Tibial nerve (tissue), 4 donors: ENCODE data around the gene FAM217A. TPM values are rescaled to one million over a fixed set of nuclear protein-coding genes. Genes with fewer than 3 reads are reported as not detected.

ENCODE experiments used
- DNase-seq, 2 donors: peaks; one replicate each; pipeline ENCODE4 v3.0.0-alpha.2; 2019; ENCODE audit warnings: low spot score in 2 of 2
- H3K27ac ChIP-seq, 4 donors: fragments of 200-600 bp; sonication (generic) in 3 of 4; one replicate each; pipeline ENCODE4 v1.5.1; 2017 to 2019; ENCODE audit warnings: mild to moderate bottlenecking in 1 of 4
- H3K27me3 ChIP-seq, 2 donors: fragments of 200-600 bp; sonication (generic) in 1 of 2; one replicate each; pipeline versions ENCODE4 v1.5.1 to v1.6.0; 2017 to 2019
- H3K36me3 ChIP-seq, 3 donors: fragments of 200-600 bp; sonication (generic); one replicate each; pipeline ENCODE4 v1.5.1; 2018 to 2019
- H3K4me1 ChIP-seq, 4 donors: fragments of 200-600 bp; sonication (generic) in 3 of 4; one replicate each; pipeline ENCODE4 v1.5.1; 2017 to 2019
- H3K4me3 ChIP-seq, 4 donors: fragments of 200-600 bp; sonication (generic) in 3 of 4; one replicate each; pipeline ENCODE4 v1.5.1; 2017 to 2019; ENCODE audit warnings: mild to moderate bottlenecking in 1 of 4, moderate library complexity in 1 of 4
- H3K9me3 ChIP-seq, 4 donors: fragments of 200-600 bp; sonication (generic) in 3 of 4; one replicate each; pipeline ENCODE4 v1.5.1; 2017 to 2019
- EP300 ChIP-seq, 2 donors: sonication (generic); formaldehyde crosslinking; IDR thresholded peaks; one replicate each; pipeline ENCODE4 v1.6.1; 2017; ENCODE audit warnings: antibody characterized with exemption in 2 of 2, mild to moderate bottlenecking in 1 of 2
- POLR2A ChIP-seq, 2 donors: fragments of 450-650 bp; IDR thresholded peaks; one replicate each; pipeline ENCODE4 v1.6.1; 2017; ENCODE audit warnings: antibody characterized with exemption in 2 of 2, mild to moderate bottlenecking in 2 of 2, moderate library complexity in 2 of 2
- WGBS, 2 donors: methylation state at CpG; one replicate each; pipeline ENCODE4 v1.1.5; 2018; 5-methylcytosine and 5-hydroxymethylcytosine counted together
- total RNA-seq, 4 donors: library from RNA; depleted of rRNA; stranded (reverse); fragments of >200 nt; gene quantifications; one replicate each; pipeline ENCODE4 v1.1.0, GENCODE V29; 2016
- TF ChIP-seq, protein P1 (sequence below), 5 experiments: fragments of 200-600 bp in 3 of 5; fragments of 450-650 bp in 2 of 5; sonication (generic) in 3 of 5; IDR thresholded peaks; one replicate each; pipeline ENCODE4 v1.5.1; 2016 to 2019; ENCODE audit warnings: antibody characterized with exemption in 5 of 5, mild to moderate bottlenecking in 3 of 5, moderate library complexity in 2 of 5

The FAM217A gene
- total RNA-seq, 4 donors from 2014 or later: not detected

GRCh38 chr6:4023240-4023639 is 55.7 kb downstream of the FAM217A start:
- Histone ChIP-seq H3K9me3 (no peaks in the 10 kb centered on the region), H3K4me1 (peaks cover 0 to 79% (median 43%) of the 10 kb centered on the region in 4 donors), H3K27me3 (no peaks in the 10 kb centered on the region), H3K27ac (peak overlapping the region in 2 of 4 donors; percentile 96 to 99), H3K36me3 (no peaks in the 10 kb centered on the region), H3K4me3 (no peak overlapping the region)
- TF ChIP-seq POLR2A (IDR thresholded peaks at IDR 0.05): no peak
- TF ChIP-seq, protein P1, sequence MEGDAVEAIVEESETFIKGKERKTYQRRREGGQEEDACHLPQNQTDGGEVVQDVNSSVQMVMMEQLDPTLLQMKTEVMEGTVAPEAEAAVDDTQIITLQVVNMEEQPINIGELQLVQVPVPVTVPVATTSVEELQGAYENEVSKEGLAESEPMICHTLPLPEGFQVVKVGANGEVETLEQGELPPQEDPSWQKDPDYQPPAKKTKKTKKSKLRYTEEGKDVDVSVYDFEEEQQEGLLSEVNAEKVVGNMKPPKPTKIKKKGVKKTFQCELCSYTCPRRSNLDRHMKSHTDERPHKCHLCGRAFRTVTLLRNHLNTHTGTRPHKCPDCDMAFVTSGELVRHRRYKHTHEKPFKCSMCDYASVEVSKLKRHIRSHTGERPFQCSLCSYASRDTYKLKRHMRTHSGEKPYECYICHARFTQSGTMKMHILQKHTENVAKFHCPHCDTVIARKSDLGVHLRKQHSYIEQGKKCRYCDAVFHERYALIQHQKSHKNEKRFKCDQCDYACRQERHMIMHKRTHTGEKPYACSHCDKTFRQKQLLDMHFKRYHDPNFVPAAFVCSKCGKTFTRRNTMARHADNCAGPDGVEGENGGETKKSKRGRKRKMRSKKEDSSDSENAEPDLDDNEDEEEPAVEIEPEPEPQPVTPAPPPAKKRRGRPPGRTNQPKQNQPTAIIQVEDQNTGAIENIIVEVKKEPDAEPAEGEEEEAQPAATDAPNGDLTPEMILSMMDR (IDR thresholded peaks at IDR 0.05): no peak
- TF ChIP-seq EP300 (IDR thresholded peaks at IDR 0.05): no peak
- WGBS, 2 donors: 10 to 12% methylated on average over 1 of the region's 1 CpG
- no peak for DNase-seq

DNA sequence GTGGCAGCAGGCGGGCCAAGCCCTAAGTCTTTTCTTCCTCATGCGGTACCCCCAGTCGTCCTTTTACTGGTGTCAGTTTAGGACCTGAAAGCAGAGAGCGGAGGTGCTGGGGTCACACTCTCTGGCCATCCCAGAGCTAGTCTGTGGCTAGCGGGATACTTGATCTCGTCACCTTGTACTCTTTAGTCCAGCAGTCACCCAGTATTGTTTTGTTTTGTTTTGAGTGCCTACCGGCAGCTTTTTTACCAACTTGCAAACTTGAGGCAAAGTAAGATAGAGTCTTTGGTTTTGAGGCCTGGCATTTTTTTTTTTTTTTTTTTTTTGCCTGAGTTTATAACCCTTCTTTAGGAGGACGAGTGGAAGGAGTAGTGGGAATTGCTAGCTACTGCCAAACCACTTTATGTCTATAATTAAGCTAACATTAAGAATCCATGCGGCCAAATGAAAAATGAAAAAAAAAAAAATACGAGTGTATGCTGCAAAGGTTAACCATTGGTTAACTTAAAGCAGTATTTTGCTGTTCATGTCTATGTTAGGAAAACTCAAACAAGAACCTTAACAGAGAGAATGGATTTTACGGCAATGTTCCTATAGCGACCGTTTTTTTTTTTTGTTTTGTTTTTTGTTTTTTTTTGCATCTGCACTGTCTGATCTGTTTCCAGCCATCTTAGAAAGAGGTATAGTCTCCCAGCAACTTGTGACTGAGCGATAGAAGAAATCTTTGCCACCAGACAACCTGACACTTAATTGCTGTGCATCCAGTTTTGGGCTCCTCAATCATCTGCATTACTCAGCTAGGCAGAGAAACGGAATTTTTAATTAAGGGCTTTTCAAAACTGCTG is 56.9 kb downstream of the FAM217A start:
- H3K4me1 ChIP-seq: peaks cover 0 to 74% (median 48%) of the 10 kb centered on the region in 4 donors
- H3K9me3 ChIP-seq: no peaks in the 10 kb centered on the region
- no peaks in the 10 kb centered on the region for H3K27me3 ChIP-seq
- no peak for DNase-seq
- TF ChIP-seq EP300 (IDR thresholded peaks at IDR 0.05) (no peak), POLR2A (IDR thresholded peaks at IDR 0.05) (no peak)
- TF ChIP-seq, protein P1 (IDR thresholded peaks at IDR 0.05): no peak
- H3K36me3 ChIP-seq: no peaks in the 10 kb centered on the region
- H3K4me3 ChIP-seq: peak overlapping the region; percentile 82 to 98 (median 85)
- H3K27ac ChIP-seq: peak overlapping the region; percentile 93 to 99 (median 96)
- 2% methylated on average over 15 of the region's 15 CpGs for WGBS, 2 donors

GRCh38 chr6:4021133-4021853 is 57.6 kb downstream of the FAM217A start:
- H3K4me3 ChIP-seq: peak overlapping the region; percentile 82 to 98 (median 85)
- H3K27ac ChIP-seq: peak overlapping the region; percentile 93 to 99 (median 96)
- H3K27me3 ChIP-seq: no peaks in the 10 kb centered on the region
- H3K9me3 ChIP-seq: no peaks in the 10 kb centered on the region
- peaks cover 0 to 74% (median 53%) of the 10 kb centered on the region in 4 donors for H3K4me1 ChIP-seq
- WGBS, 2 donors: 0% methylated on average over 21 to 51 of the region's 65 CpGs
- no peaks in the 10 kb centered on the region for H3K36me3 ChIP-seq
- peak; percentile 88 to 90 for DNase-seq
- TF ChIP-seq EP300 (IDR thresholded peaks at IDR 0.05): peak; percentile 91 to 94
- peak; percentile 75 to 82 for TF ChIP-seq POLR2A (IDR thresholded peaks at IDR 0.05)
- TF ChIP-seq, protein P1 (IDR thresholded peaks at IDR 0.05): peak; percentile 21 to 57 (median 34)

DNA sequence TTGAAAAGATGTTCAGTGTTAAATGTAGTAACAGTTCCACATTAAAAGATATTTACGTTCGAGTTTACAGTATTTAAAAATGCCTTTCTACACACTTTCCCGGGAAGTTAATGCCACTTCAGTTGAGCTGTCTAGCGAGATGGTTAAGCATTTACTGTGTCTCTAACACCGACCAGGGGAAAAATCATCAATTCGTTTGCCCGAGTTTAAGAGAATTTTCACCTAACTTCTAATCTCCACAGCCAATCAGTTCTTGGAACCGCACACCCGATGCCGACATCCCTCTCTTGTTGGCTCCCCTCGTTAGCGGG is 58.2 kb downstream of the FAM217A start:
- TF ChIP-seq EP300 (IDR thresholded peaks at IDR 0.05) (no peak), POLR2A (IDR thresholded peaks at IDR 0.05) (no peak)
- TF ChIP-seq, protein P1 (IDR thresholded peaks at IDR 0.05): no peak
- H3K27me3 ChIP-seq: no peaks in the 10 kb centered on the region
- peak overlapping the region; percentile 93 to 99 (median 96) for H3K27ac ChIP-seq
- H3K36me3 ChIP-seq: no peaks in the 10 kb centered on the region
- 0 to 2% methylated on average over 12 of the region's 12 CpGs for WGBS, 2 donors
- H3K9me3 ChIP-seq: no peaks in the 10 kb centered on the region
- peak overlapping the region; percentile 82 to 98 (median 85) for H3K4me3 ChIP-seq
- H3K4me1 ChIP-seq: peaks cover 0 to 77% (median 53%) of the 10 kb centered on the region in 4 donors
- DNase-seq: no peak

DNA sequence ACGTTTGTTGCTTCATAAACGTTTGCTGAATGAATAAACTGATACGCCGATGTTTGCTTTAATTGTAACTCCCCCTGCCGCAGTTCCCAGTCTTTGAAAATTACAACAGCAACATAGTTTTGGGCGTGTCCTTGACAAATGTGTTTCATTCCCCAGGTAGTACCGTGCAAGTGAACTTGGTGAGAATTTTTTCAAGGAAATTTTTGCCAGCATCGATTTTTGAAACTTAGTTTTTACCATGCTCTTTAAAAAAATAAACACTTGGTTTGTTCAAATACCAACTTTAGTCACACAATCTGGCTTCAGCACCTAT is 60.1 kb downstream of the FAM217A start:
- WGBS, 2 donors: 2 to 3% methylated on average over 8 of the region's 8 CpGs
- no peaks in the 10 kb centered on the region for H3K9me3 ChIP-seq
- peaks cover 0 to 5% (median 0%) of the 10 kb centered on the region in 3 donors for H3K36me3 ChIP-seq
- peak overlapping the region; percentile 48 to 83 (median 68) for H3K4me3 ChIP-seq
- peak overlapping the region; percentile 92 to 96 (median 96) for H3K27ac ChIP-seq
- H3K4me1 ChIP-seq: peaks cover 0 to 63% (median 44%) of the 10 kb centered on the region in 4 donors
- H3K27me3 ChIP-seq: no peaks in the 10 kb centered on the region
- TF ChIP-seq, protein P1 (IDR thresholded peaks at IDR 0.05): no peak
- TF ChIP-seq POLR2A (IDR thresholded peaks at IDR 0.05) (no peak), EP300 (IDR thresholded peaks at IDR 0.05) (no peak)
- no peak for DNase-seq
